KBM-7 (cell line): ENCODE results near the gene STOM.
A peak's percentile ranks its signal among the peaks of the same experiment; 100 is the strongest.

ENCODE experiments used
- DNase-seq: peaks from one replicate; pipeline ENCODE4 v3.0.0-alpha.2; 2015
- in situ Hi-C: fragments of 300-500 bp; cut with MboI; formaldehyde crosslinking; loops from 2 replicates; pipeline ENCODE4 v1.14.3; 2020; ENCODE audit warnings: low sequenced_read_pairs, low pct_unique_long_range_greater_than_20kb, mixed read lengths

STOM gene

GRCh38 chr9:121354141-121354540 is 15.9 kb downstream of the STOM start:
- in situ Hi-C loops: no loop called here

DNA sequence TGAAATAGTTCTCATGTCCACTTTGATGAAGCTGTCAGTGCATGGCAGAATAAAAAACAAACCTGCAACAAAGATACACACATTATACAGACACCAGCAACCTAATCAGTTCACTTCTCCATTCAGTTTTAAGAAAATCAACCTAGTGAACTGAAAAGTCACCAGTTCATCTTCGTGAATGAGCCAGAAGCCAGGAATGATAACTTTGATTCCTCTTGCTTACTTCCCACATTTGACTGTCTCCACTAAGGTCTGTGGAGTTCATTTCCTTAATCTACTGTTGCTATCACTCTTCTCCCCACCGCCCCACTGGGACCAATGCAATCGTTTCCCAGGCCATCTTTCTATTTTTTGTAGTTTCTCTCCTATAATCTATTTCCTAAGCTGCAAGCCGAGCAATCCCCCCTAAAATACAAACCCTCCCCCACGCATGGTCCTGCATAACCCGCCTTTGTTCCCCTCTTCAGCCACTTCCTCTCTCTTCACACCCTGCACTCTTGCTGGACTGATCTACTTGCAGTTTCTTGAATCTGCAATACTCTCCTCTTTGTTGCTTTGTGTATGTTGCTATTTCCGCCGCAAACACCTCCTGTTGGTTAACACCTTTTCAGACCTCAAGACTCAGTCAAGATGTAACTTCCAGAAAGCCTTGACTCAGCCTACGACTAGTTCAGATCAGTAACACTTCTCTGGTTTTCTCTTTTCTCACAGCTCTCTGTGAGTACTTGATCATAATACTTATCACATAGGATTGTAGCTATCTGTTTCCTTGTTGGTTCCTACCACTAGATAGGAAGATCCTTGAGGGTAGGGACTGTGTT is 16.6 kb downstream of the STOM start:
- in situ Hi-C loops: no loop called here
- DNase-seq: peak; percentile 60

More at GRCh38 chr9:121354141-121354540, 15.9 kb downstream of the STOM start:
- no peak for DNase-seq

GRCh38 chr9:121350993-121351561 is 19.0 kb downstream of the STOM start:
- in situ Hi-C loops: no loop called here
- peak; percentile 56 for DNase-seq

DNA sequence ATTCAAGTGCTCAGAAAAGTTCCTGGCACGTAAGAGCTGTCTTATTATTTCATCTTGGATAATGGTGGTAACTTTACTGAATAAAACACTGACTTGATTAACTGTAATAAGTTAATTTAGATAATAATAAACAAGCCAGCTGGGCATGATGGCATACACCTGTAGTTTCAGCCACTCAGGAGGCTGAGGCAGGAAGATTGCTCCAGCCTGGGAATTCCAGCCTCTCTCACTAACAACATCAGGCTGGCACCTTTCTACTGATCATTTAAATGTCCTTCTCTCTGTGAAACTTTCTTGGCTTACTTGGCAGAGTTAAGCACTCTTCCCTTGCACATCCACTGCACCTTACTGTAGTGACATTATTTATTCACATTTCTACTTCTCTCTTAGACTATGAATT is 20.0 kb downstream of the STOM start:
- in situ Hi-C loops: no loop called here
- no peak for DNase-seq

GRCh38 chr9:121349009-121349408 is 21.0 kb downstream of the STOM start:
- no peak for DNase-seq
- in situ Hi-C loops: no loop called here

DNA sequence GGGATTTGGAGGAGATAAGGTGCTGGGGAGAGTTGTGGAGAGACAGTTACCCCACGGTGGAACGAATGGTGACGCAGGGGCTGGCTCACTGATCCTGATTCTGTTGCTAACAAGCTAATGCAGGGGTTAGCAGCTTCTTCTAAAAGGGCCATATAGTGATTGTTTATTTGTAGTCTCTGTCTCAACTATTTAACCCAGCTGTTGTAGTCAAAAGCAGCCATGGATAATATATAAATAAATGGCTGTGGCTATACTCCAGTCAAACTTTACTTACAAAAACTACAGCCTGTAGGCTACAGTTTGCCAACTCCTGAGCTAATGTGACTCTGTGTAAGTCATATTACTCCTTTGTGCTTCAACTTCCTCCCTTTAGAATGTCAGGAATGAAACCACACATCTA is 21.8 kb downstream of the STOM start:
- in situ Hi-C loops: no loop called here
- no peak for DNase-seq

DNA sequence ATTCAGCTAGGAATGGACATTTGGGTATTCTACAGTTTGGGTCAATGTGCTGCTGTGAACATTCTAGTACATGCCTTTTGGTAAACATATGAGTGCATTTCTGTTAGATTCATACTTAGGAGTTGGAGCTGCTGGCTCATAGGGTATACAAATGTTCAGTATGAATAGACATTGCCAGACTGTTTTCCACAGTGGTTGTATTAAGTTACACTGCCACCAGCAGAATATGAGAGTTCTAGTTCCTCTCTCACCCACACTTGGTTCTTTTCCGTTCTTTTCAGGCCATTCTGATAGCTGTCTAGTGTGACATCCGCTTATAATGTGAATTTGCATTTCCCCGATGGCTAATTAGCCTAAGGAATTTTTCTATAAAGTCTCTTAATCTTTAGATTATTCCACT is 25.0 kb downstream of the STOM start:
- in situ Hi-C loops: no loop called here
- no peak for DNase-seq

DNA sequence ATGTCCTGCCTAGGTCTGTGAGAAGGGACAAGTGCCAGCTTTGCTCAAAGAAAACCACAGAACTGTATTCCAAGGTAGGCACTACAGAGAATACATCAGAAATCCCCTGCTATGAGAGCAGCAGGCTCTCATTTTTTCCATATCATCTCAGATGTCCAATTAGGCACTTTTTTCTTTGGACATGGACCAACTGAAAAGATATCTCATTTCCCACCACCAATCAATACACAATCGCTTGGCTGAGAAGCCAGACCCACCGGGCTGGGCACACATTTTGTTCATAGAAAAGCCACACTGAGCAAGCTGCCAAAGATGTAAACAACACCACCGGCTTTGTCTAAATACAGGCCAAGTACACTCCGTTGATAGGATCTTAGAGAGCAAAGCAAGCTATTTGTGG is 25.9 kb downstream of the STOM start:
- in situ Hi-C loops: no loop called here
- DNase-seq: no peak

DNA sequence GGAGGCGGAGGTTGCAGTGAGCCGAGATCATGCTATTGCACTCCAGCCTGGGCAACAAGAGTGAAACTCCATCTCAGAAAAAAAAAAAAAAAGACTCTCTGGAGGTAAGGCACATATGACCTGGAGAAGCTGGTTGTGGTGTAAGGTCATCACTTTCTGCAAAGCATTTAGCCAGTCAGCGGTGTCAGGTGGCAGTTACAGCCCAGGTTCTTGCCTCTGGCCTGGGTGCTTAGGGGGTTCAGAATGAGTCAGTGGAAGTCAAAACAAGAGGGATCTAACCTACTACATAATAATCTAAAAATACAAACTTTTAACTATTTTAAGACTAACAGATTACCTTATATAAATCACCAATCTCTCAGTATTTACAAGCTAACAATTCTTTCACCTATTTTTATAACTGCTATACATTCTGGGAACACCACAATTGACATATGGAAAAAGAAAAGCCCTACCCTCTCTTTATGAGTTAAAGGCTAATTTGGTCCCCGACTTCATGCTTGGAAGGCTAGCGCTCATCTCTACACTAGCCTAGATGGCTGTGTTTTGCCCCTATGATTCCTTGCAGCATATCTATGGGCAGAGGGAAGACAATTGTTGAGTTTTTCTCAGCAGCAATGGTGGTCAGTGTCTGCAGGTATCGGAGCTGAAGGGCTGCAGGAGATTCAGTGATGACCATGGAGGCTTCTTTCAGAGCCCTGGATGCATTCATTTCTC is 29.2 kb downstream of the STOM start:
- DNase-seq: no peak

GRCh38 chr9:121339437-121339836 is 30.6 kb downstream of the STOM start:
- in situ Hi-C loops: no loop called here

More for the DNA sequence above, 29.2 kb downstream of the STOM start:
- in situ Hi-C loops: no loop called here

GRCh38 chr9:121336665-121337064 is 33.4 kb downstream of the STOM start:
- in situ Hi-C loops: no loop called here
- DNase-seq: no peak

More at GRCh38 chr9:121339437-121339836, 30.6 kb downstream of the STOM start:
- DNase-seq: no peak

DNA sequence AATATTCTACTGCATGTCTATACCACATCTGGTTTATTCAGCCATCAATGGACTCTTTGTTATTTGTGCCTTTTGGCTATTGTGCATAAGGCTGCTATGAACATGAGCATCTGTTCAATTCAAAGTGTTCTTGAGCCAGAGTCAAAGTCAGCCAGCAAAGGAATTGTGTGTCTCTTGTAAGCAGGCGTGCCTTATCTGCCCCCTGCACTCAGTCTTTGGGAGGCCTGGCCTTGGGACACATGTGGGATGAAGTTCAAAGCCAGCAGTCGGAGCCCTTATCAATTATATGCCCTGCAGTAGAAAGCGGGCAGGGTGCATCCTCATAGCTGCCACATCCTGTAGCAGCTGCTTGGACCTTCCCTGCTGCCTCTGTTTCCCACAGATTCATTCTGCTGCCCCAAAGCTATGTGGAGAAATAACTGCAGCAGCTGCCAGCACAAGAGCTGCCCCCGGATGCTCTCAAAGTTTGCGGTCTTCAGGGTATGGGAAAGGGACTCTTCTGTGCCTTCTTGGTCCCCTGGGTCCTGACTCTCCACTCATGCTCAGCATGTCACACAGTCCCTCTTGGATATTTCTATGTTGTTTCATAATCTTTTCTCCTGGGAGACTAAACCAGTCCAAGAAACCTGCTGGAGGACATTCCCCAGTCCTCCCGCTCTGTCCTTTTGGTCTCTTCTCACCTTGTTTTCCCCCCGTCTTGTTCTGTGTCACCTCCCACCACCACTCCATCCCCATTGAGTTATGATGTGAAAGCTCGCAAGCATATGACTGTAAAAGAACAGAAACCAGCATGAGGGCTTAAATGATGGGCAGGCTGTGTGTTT is 35.9 kb downstream of the STOM start:
- in situ Hi-C loops: no loop called here
- no peak for DNase-seq

- in situ Hi-C loops: no loop called here
Measured at GRCh38 chr9:121331992-121332685, 37.9 kb downstream of the STOM start.

GRCh38 chr9:121331549-121331948 is 38.5 kb downstream of the STOM start:
- in situ Hi-C loops: no loop called here

More at GRCh38 chr9:121331992-121332685, 37.9 kb downstream of the STOM start:
- DNase-seq: no peak

GRCh38 chr9:121328876-121329681 is 41.0 kb downstream of the STOM start:
- in situ Hi-C loops: no loop called here
- DNase-seq: peak; percentile 41

More at GRCh38 chr9:121331549-121331948, 38.5 kb downstream of the STOM start:
- DNase-seq: no peak

- DNase-seq: no peak
- in situ Hi-C loops: no loop called here
Measured at GRCh38 chr9:121328476-121328875, 41.6 kb downstream of the STOM start.

- no peak for DNase-seq
- in situ Hi-C loops: no loop called here
Measured at GRCh38 chr9:121326901-121327613, 43.0 kb downstream of the STOM start.
